GM19463 (cell line): ENCODE measurements around the gene GTPBP4.
"Not testable (repeated sequence)": the region's sequence is repeated elsewhere in the genome, so short reads cannot be mapped to it uniquely, and the experiment has no call there.

ENCODE experiments used
- ATAC-seq: cut with Tn5 transposase; IDR thresholded peaks from one replicate; pipeline ENCODE4 v1.9.1; 2021; ENCODE audit warnings: mild to moderate bottlenecking, moderate library complexity; ENCODE audit not compliant: unreplicated experiment

GTPBP4 gene

GRCh38 chr10:1050554-1050953, 62.3 kb downstream of the GTPBP4 start:
- no peak for ATAC-seq

GRCh38 chr10:1054684-1055083, 66.5 kb downstream of the GTPBP4 start:
- ATAC-seq: no peak

- peak; percentile 95 for ATAC-seq
Measured at GRCh38 chr10:1056326-1057105, 68.3 kb downstream of the GTPBP4 start, which contains the start of gene WDR37. WDR37 (plus strand) TSS chr10:1056385; CDS start chr10:1072156, 15,771 bp downstream.

GRCh38 chr10:1057106-1057657, 68.9 kb downstream of the GTPBP4 start:
- peak; percentile 8 for ATAC-seq

- no peak for ATAC-seq
Measured at GRCh38 chr10:1058017-1058416, 69.8 kb downstream of the GTPBP4 start.

- ATAC-seq: no peak
Measured at GRCh38 chr10:1059902-1060301, 71.7 kb downstream of the GTPBP4 start.

GRCh38 chr10:1061930-1062774, 73.9 kb downstream of the GTPBP4 start:
- no peak for ATAC-seq

- ATAC-seq: no peak
Measured at GRCh38 chr10:1063232-1063865, 75.1 kb downstream of the GTPBP4 start.

- ATAC-seq: no peak
Measured at GRCh38 chr10:1064964-1065247, 76.7 kb downstream of the GTPBP4 start.

- not testable (repeated sequence) for ATAC-seq
Measured at GRCh38 chr10:1066734-1067133, 78.5 kb downstream of the GTPBP4 start.

GRCh38 chr10:1068380-1069361, 80.4 kb downstream of the GTPBP4 start:
- ATAC-seq: no peak
